Cardiac muscle cell (in vitro differentiated cells and primary cell): ENCODE results near the gene CTBS. TPM values are rescaled to one million over a fixed set of nuclear protein-coding genes. Genes with fewer than 3 reads are reported as not detected.

Experiments used
- DNase-seq, 2 donors: peaks; one replicate each; pipeline versions ENCODE4 v3.0.0 to v3.0.0-alpha.2; 2010 to 2017; ENCODE audit warnings: low read depth in 1 of 2, low spot score in 1 of 2
- H3K27ac ChIP-seq: fragments of 200-600 bp; sonication (generic); 2 replicates; pipeline ENCODE4 v1.5.1; 2016
- H3K27me3 ChIP-seq: fragments of 200-600 bp; sonication (generic); 2 replicates; pipeline ENCODE4 v1.6.0; 2016; ENCODE audit warnings: control low read depth
- H3K36me3 ChIP-seq: fragments of 200-600 bp; sonication (generic); 2 replicates; pipeline ENCODE4 v1.5.1; 2016; ENCODE audit warnings: control low read depth
- H3K4me1 ChIP-seq: fragments of 200-600 bp; sonication (generic); 2 replicates; pipeline ENCODE4 v1.8.1; 2017; ENCODE audit warnings: low read depth, mild to moderate bottlenecking, mixed run types
- H3K4me3 ChIP-seq: fragments of 200-600 bp; sonication (generic); 2 replicates; pipeline ENCODE4 v1.5.1; 2016; ENCODE audit warnings: mild to moderate bottlenecking
- H3K9me3 ChIP-seq: fragments of 200-600 bp; sonication (generic); 2 replicates; pipeline ENCODE4 v1.5.1; 2017; ENCODE audit warnings: low read depth, mild to moderate bottlenecking, control low read depth
- CTCF ChIP-seq: IDR thresholded peaks from 2 replicates; pipeline ENCODE4 v1.5.1; 2012; ENCODE audit warnings: low read depth, mild to moderate bottlenecking, low read length
- polyA plus RNA-seq: library from polyadenylated mRNA; unstranded; fragments of >200 nt; fragmentation: Nextera tagmentation; extraction: Ambion mirVana; gene quantifications from 2 replicates; pipeline ENCODE4 v1.2.1, GENCODE V29; 2016
- total RNA-seq: library from RNA; depleted of rRNA; stranded (reverse); fragments of >200 nt; gene quantifications from 2 replicates; pipeline ENCODE4 v1.2.3, GENCODE V29; 2016

CTBS gene
- total and polyA plus RNA-seq, 2 experiments from 2014 or later, result 5.2 to 10.2 TPM

GRCh38 chr1:84583648-84584047, 9.4 kb upstream of the CTBS start:
- peak overlapping the region; percentile 21 for H3K27ac ChIP-seq
- TF ChIP-seq CTCF, result no peak
- H3K27me3 ChIP-seq, result no peaks in the 10 kb centered on the region
- no peak overlapping the region for H3K4me3 ChIP-seq
- peak in 1 of 2 donors; percentile 59 for DNase-seq
- no peaks in the 10 kb centered on the region for H3K4me1 ChIP-seq
- H3K36me3 ChIP-seq, result no peaks in the 10 kb centered on the region
- no peaks in the 10 kb centered on the region for H3K9me3 ChIP-seq

- peak; percentile 51 to 75 for DNase-seq
- H3K36me3 ChIP-seq, result no peaks in the 10 kb centered on the region
- H3K9me3 ChIP-seq, result no peaks in the 10 kb centered on the region
- H3K4me1 ChIP-seq, result no peaks in the 10 kb centered on the region
- no peaks in the 10 kb centered on the region for H3K27me3 ChIP-seq
- H3K4me3 ChIP-seq, result no peak overlapping the region
- H3K27ac ChIP-seq, result peak overlapping the region; percentile 60
- TF ChIP-seq CTCF, result no peak
These were observed 8.8 kb upstream of the CTBS start for GRCh38 chr1:84582802-84583587.

GRCh38 chr1:84581648-84582047, 7.4 kb upstream of the CTBS start:
- TF ChIP-seq CTCF, result no peak
- no peak overlapping the region for H3K27ac ChIP-seq
- no peak overlapping the region for H3K4me3 ChIP-seq
- H3K9me3 ChIP-seq, result no peaks in the 10 kb centered on the region
- no peaks in the 10 kb centered on the region for H3K4me1 ChIP-seq
- H3K27me3 ChIP-seq, result no peaks in the 10 kb centered on the region
- no peaks in the 10 kb centered on the region for H3K36me3 ChIP-seq
- no peak for DNase-seq

- no peak overlapping the region for H3K27ac ChIP-seq
- H3K36me3 ChIP-seq, result no peaks in the 10 kb centered on the region
- peaks cover 9% of the 10 kb centered on the region for H3K4me1 ChIP-seq
- no peaks in the 10 kb centered on the region for H3K27me3 ChIP-seq
- H3K4me3 ChIP-seq, result peak overlapping the region; percentile 42
- DNase-seq, result no peak
- no peak for TF ChIP-seq CTCF
- no peaks in the 10 kb centered on the region for H3K9me3 ChIP-seq
These were observed 696 bp upstream of the CTBS start for GRCh38 chr1:84574936-84575335.

GRCh38 chr1:84573481-84573966, 716 bp downstream of the CTBS start:
- Histone ChIP-seq H3K9me3 (no peaks in the 10 kb centered on the region), H3K4me1 (peaks cover 9% of the 10 kb centered on the region), H3K27ac (peak overlapping the region; percentile 84), H3K4me3 (peak overlapping the region; percentile 42), H3K36me3 (no peaks in the 10 kb centered on the region), H3K27me3 (no peaks in the 10 kb centered on the region)
- TF ChIP-seq CTCF, result no peak
- peak in 1 of 2 donors; percentile 18 for DNase-seq
